HUES6 (cell line): ENCODE measurements around the gene PLXDC1.
"Not testable (repeated sequence)": the region's sequence is repeated elsewhere in the genome, so short reads cannot be mapped to it uniquely, and the experiment has no call there.

Experiments
- H3K27ac ChIP-seq: 2 replicates; pipeline ENCODE4 v1.7.0; 2013; ENCODE audit warnings: low read depth, mild to moderate bottlenecking, low read length, inconsistent platforms
- H3K27me3 ChIP-seq: 2 replicates; pipeline ENCODE4 v1.6.1; 2013; ENCODE audit warnings: low read length; ENCODE audit not compliant: control insufficient read depth, insufficient read depth
- H3K36me3 ChIP-seq: 2 replicates; pipeline ENCODE4 v1.6.1; 2013; ENCODE audit warnings: low read length; ENCODE audit not compliant: control insufficient read depth, insufficient read depth
- H3K4me1 ChIP-seq: 2 replicates; pipeline ENCODE4 v1.6.1; 2013; ENCODE audit warnings: low read length; ENCODE audit not compliant: control insufficient read depth, insufficient read depth
- H3K4me3 ChIP-seq: 2 replicates; pipeline ENCODE4 v1.5.1; 2013; ENCODE audit warnings: low read depth, low read length
- H3K9ac ChIP-seq: one replicate; pipeline ENCODE4 v1.6.1; 2013; ENCODE audit warnings: mild to moderate bottlenecking, low read length
- H3K9me3 ChIP-seq: 2 replicates; pipeline ENCODE4 v1.6.1; 2013; ENCODE audit warnings: low read depth, low read length; ENCODE audit not compliant: control insufficient read depth, insufficient read depth

Gene PLXDC1

DNA sequence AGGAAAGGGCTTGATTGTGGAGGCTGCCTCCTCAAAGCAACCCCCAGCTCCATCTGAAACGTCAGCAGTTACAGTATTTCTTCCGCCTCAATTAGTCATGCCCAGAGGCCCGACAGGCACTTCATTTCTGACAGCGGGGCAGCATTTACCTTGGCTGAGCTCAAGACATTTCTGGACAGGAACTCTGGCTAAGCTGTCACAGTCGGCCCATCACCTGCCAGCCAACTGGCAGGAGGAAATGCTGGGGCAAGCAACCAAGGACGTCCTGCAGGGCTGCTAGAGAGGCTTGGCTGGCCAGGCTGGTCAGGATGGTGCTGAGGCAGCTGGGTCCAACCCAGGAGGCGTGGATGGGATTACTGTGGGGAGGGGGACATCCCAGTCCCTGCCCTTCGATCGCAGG, 27.8 kb downstream of the PLXDC1 start:
- Histone ChIP-seq H3K9me3 (no peaks in the 10 kb centered on the region), H3K27me3 (no peaks in the 10 kb centered on the region), H3K9ac (no peak overlapping the region), H3K4me3 (no peak overlapping the region), H3K36me3 (no peaks in the 10 kb centered on the region), H3K4me1 (peaks cover 3% of the 10 kb centered on the region; the same call in 1 of the 2 replicates), H3K27ac (no peak overlapping the region)

DNA sequence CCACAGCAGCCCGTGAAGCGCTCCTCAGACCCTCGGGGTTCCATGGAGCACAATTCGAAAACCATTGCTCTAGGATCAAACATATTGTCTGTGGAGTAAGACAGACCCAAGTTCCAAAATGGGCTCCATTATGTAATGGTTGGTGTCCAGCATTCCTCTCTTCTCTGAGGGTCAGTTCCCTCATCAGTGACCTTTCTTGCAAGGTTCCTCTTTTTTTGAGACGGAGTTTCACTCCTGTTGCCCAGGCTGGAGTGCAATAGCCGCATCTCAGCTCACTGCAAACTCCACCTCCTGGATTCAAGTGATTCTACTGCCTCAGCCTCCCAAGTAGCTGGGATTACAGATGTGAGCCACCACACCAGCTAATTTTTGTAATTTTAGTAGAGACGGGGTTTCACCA, 28.4 kb downstream of the PLXDC1 start:
- H3K27me3 ChIP-seq = no peaks in the 10 kb centered on the region
- H3K36me3 ChIP-seq = no peaks in the 10 kb centered on the region
- H3K4me3 ChIP-seq = no peak overlapping the region
- H3K4me1 ChIP-seq = peaks cover 3% of the 10 kb centered on the region; the same call in 1 of the 2 replicates
- no peaks in the 10 kb centered on the region for H3K9me3 ChIP-seq
- H3K9ac ChIP-seq = no peak overlapping the region
- no peak overlapping the region for H3K27ac ChIP-seq

DNA sequence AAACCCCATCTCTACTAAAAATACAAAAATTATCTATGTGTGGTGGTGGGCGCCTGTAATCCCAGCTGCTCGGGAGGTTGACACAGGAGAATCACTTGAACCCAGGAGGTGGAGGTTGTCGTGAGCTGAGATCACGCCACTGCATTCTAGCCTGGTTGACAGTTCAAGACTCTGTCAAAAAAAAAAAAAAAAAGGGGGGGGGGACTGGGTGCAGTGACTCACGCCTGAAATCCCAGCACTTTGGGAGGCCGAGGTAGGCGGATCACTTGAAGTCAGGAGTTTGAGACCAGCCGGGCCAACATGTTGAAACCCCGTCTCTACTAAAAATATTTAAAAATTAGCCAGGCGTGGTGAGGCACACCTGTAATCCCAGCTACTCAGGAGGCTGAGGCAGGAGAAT, 29.5 kb downstream of the PLXDC1 start:
- H3K4me3 ChIP-seq, H3K27me3 ChIP-seq, H3K4me1 ChIP-seq, H3K9ac ChIP-seq, H3K36me3 ChIP-seq, H3K27ac ChIP-seq, H3K9me3 ChIP-seq: not testable (repeated sequence)

DNA sequence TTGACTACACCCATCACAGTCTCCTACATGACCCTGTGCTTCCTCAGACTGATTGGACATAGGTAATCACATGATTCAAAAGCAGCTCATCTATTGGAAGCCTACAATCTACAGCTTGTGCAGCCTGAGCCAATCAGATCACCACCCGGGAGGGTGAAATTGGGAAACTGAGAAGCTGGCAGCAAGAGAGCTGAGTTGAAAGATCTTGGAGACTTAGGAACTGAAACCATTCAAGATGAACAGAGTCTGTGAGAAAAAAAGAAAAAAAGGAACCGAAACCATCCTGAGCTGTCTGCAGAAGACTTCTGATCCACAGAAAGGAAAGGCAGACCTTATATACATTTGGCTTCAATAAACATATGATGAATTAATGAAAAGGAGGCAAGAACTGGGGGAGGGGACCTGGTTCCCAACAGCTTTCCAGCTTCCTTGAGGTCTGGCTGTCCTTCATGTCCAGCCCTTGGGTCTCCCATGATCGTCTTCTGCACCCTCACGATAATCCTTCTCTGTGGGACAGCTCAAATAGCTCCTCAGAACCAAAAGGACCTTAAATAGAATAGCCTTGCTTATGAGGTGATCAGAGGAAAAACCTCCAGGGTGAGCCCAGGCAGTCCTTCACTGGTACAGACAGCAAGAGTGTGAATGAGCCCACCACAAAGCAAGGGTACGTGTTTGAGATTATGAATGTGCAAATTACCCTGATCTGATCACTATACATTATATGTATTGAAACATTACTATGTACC, 32.6 kb downstream of the PLXDC1 start:
- no peak overlapping the region for H3K9ac ChIP-seq
- no peaks in the 10 kb centered on the region for H3K9me3 ChIP-seq
- H3K36me3 ChIP-seq = no peaks in the 10 kb centered on the region
- no peak overlapping the region for H3K4me3 ChIP-seq
- H3K27ac ChIP-seq = no peak overlapping the region
- H3K27me3 ChIP-seq = peaks cover 10% of the 10 kb centered on the region
- H3K4me1 ChIP-seq = peaks cover 9% of the 10 kb centered on the region; the same call in 1 of the 2 replicates

DNA sequence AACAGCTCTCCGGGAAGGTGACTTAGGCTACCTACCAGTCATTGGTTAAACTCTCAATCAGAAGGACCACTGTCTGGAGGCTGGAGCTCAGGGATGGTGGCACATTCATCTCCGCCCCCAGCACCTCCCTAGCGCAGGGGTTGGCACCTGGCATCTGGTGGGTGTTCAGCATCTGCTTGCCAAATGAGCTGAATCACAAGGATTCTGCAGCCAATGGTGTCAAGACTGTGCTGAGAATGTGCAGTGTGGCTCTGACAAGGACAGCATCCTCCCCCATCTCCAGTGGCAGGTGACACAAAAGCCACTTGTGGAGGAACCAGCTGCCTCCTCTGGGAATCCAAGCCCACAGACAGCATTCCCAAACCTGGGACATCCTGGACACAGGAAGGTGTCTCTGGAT, 35.2 kb downstream of the PLXDC1 start:
- no peaks in the 10 kb centered on the region for H3K9me3 ChIP-seq
- H3K4me3 ChIP-seq = no peak overlapping the region
- H3K9ac ChIP-seq = no peak overlapping the region
- no peaks in the 10 kb centered on the region for H3K36me3 ChIP-seq
- no peak overlapping the region for H3K27ac ChIP-seq
- peaks cover 10% of the 10 kb centered on the region for H3K27me3 ChIP-seq
- H3K4me1 ChIP-seq = peaks cover 6% of the 10 kb centered on the region; the same call in 1 of the 2 replicates

DNA sequence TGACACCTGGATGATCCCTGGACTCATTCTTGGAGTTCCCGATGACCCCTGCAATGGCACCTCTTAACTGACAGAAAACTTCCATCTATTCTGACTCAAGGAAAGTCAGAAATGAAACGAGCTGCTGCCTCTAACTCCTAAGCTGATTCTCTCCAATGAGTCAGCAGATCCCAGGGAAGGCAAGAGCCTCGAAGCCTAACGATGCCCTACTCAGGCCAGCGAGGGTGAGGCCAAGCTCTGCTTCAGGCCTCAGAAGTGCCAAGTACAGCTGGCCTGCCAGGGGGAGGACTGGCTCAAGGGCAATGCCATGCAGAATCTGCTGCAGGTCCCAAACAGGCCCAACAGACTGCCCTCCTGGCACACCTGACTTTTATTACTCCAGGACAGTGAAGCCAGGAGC, 36.3 kb downstream of the PLXDC1 start:
- Histone ChIP-seq H3K4me1 (peaks cover 11% of the 10 kb centered on the region; the same call in 1 of the 2 replicates), H3K4me3 (no peak overlapping the region), H3K36me3 (no peaks in the 10 kb centered on the region), H3K9ac (no peak overlapping the region), H3K9me3 (no peaks in the 10 kb centered on the region), H3K27ac (no peak overlapping the region), H3K27me3 (peaks cover 10% of the 10 kb centered on the region)

DNA sequence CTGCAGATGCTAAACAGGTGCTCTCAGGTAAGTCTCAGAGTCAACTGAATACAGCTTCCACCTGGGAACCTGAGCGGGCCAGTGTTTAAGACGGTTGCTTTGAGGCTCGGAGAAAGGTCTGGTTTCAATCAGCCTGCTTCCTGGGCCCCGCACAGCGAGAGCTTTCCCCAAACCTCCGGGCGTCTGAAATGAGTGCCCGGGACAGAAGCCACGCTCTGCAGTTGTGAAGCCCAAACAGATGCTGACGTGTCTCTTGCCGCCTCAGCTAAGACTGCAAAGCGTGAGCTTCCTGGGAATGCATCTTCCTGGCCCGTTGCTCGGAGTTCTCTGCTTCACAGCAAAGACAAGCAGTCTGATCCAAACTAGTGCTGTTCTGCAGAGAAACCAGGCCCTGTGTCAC, 36.7 kb downstream of the PLXDC1 start:
- Histone ChIP-seq H3K36me3 (no peaks in the 10 kb centered on the region), H3K9ac (no peak overlapping the region), H3K4me3 (no peak overlapping the region), H3K27me3 (peaks cover 10% of the 10 kb centered on the region), H3K9me3 (no peaks in the 10 kb centered on the region), H3K4me1 (peaks cover 11% of the 10 kb centered on the region; the same call in 1 of the 2 replicates), H3K27ac (no peak overlapping the region)

DNA sequence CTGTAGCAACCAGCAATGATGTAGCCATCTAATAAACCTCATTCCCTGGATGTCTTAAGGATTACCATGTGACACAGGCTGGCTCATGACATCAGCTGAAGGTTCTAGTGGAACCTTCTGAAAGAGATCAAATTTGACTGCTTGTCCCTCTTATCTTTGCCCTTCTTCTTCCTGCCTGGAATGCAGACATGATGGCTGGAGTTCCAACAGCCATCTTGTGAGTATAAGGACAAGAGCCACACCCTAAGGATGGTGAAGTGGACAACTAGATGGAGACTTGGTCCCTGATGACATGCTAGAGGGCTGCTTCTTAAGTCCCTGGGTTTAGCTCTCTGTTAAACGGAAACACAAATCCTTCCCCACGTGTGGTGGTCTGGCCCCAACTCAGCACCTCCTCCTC, 37.6 kb downstream of the PLXDC1 start:
- Histone ChIP-seq H3K4me3 (no peak overlapping the region), H3K27me3 (peaks cover 10% of the 10 kb centered on the region), H3K9me3 (no peaks in the 10 kb centered on the region), H3K36me3 (no peaks in the 10 kb centered on the region), H3K9ac (no peak overlapping the region), H3K27ac (no peak overlapping the region), H3K4me1 (peaks cover 11% of the 10 kb centered on the region; the same call in 1 of the 2 replicates)

DNA sequence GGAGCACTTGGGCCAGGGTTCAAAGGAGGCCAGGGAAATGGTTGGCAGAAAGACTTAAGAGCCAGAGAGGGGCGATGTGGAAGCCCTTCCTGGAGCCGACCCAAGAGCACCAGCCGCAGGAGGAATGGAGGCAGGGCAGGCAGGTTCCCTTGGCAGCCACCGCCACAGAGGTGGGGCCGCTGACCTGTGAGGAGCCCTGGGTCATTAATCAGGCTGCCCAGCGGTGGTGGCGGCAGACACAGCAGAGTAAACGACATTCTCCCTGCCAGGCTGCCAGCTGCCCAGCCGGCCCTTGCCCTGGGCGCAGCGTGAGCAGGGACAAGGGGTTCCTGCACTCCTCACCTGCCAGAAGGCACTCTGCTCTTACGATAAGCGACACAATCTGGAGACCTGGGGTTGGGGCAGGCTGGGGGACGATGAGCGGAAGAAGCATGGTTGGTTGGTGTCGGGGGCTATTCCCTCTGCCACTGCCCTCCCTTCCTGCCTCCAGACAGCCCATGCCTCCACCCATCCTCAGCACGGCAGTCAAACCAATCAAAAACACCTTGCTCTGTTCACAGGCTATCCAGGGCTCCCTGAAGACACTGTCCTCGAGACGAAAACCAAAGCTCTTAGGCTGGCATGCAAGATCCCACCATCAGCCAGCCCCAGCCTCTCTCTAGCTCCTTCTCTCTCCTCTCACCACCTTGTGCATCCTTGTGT, 40.9 kb downstream of the PLXDC1 start:
- Histone ChIP-seq H3K27me3 (no peaks in the 10 kb centered on the region), H3K36me3 (no peaks in the 10 kb centered on the region), H3K9me3 (no peaks in the 10 kb centered on the region), H3K27ac (no peak overlapping the region), H3K9ac (no peak overlapping the region), H3K4me1 (peaks cover 11% of the 10 kb centered on the region; the same call in 1 of the 2 replicates), H3K4me3 (no peak overlapping the region)

DNA sequence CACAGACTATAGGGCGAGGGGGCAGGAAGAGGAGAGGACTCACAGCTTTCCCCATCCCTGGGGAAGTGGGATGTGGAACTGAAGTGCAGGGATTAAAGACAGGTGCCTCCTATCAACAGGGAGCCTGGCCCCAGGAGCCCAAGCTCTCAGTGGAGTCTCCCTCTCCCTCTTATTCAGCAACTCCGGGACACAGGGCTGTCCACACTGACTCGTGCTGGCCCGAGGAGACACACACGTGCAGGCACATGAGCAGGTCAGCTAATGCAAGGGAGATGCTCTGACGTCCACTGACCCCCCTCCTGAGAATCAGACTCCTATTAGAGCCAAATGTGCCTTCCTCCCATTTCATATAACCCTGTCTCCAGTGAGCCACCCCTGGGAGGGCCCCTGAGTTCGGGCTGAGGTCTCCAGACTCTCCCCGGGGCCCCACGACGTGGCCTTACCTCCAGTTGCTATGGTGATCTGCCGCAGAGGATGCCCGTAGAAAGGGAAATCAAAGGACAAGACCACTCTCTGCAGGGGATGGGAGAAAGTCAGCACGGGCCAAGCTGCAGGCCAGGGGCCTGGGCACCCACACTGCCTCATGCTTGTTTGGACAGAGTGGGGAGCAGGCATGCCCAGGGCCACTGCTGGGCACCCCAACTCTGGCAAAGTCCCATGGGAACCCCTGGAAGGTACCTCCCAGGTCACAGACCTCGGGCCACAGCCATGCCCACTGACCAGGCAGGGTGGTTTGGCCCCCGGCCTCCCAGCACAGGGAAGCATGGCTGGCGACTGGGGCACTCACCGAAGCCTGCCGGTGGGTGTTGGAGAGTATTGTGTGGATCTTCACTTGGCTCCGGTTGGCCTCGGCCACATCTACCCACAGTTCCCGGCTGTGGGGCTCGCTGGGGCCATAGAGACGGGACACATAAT, 42.7 kb downstream of the PLXDC1 start:
- Histone ChIP-seq H3K9ac (no peak overlapping the region), H3K4me3 (no peak overlapping the region), H3K36me3 (no peaks in the 10 kb centered on the region), H3K9me3 (no peaks in the 10 kb centered on the region), H3K27ac (no peak overlapping the region), H3K4me1 (peaks cover 5% of the 10 kb centered on the region; the same call in 1 of the 2 replicates), H3K27me3 (no peaks in the 10 kb centered on the region)
